Tibial nerve (tissue), 3 donors: Measurements from ENCODE around the gene LHPP.

Experiments used
- CTCF ChIP-seq, 5 experiments: fragments of 200-600 bp in 3 of 5; fragments of 450-650 bp in 2 of 5; sonication (generic) in 3 of 5; IDR thresholded peaks; one replicate each; pipeline ENCODE4 v1.5.1; 2016 to 2019; ENCODE audit warnings: antibody characterized with exemption in 5 of 5, mild to moderate bottlenecking in 3 of 5, moderate library complexity in 2 of 5
- POLR2A ChIP-seq, 2 donors: fragments of 450-650 bp; IDR thresholded peaks; one replicate each; pipeline ENCODE4 v1.6.1; 2017; ENCODE audit warnings: antibody characterized with exemption in 2 of 2, mild to moderate bottlenecking in 2 of 2, moderate library complexity in 2 of 2

GRCh38 chr10:124537166-124537725, 75.6 kb downstream of the LHPP start:
- TF ChIP-seq CTCF (IDR thresholded peaks at IDR 0.05) (no peak), POLR2A (IDR thresholded peaks at IDR 0.05) (no peak)
